ENCODE data around the gene TSC22D2. TPM values are rescaled to one million over a fixed set of nuclear protein-coding genes. Genes with fewer than 3 reads are reported as not detected.

Gene TSC22D2
- total RNA-seq, 1 experiment from 2014 or later: 26.5 TPM

- Mint-ChIP-seq H3K27ac (no peak overlapping the region), H3K36me3 (ENCODE audit: insufficient read depth in 1 of 3, low read depth in 3 of 3) (peaks cover 0 to 7% (median 0%) of the 10 kb centered on the region in 3 experiments; a peak in 2 of 7 replicates), H3K4me3 (no peak overlapping the region), H3K27me3 (ENCODE audit: low read depth) (no peaks in the 10 kb centered on the region), H3K9me3 (peaks cover 9% of the 10 kb centered on the region in 2 experiments), H3K4me1 (peaks cover 0 to 7% of the 10 kb centered on the region in 2 experiments; a peak in 1 of 4 replicates)
- no peak overlapping the region for H2AK5ac ChIP-seq (ENCODE audit: insufficient read length, low read length)
- no peak overlapping the region for H2BK5ac ChIP-seq (ENCODE audit: insufficient read length, low read length)
- H2BK12ac ChIP-seq (ENCODE audit: insufficient read length, low read depth, low read length): no peak overlapping the region
- no peaks in the 10 kb centered on the region for H3K9me3 ChIP-seq (ENCODE audit: control insufficient read depth, low read depth, low read length)
- no peaks in the 10 kb centered on the region for H3K27me3 ChIP-seq (ENCODE audit: insufficient read depth, low read length)
- TF ChIP-seq CTCF (conservative IDR thresholded peaks at IDR 0.05): no peak
- no peak for DNase-seq
- no peak overlapping the region for H3K18ac ChIP-seq (ENCODE audit: insufficient read length, low read depth, low read length)
- H3K79me1 ChIP-seq (ENCODE audit: insufficient read depth, low read depth, low read length, poor library complexity, severe bottlenecking): no peaks in the 10 kb centered on the region
- H4K91ac ChIP-seq (ENCODE audit: insufficient read length, low read depth, low read length): no peak overlapping the region
- H3K27ac ChIP-seq (ENCODE audit: insufficient read length, low read depth, low read length): no peak overlapping the region
- H3K4ac ChIP-seq (ENCODE audit: low read depth, low read length): no peak overlapping the region
- H4K20me1 ChIP-seq (ENCODE audit: control insufficient read depth, insufficient read depth, insufficient read length): no peaks in the 10 kb centered on the region
- no peak overlapping the region for H3K56ac ChIP-seq (ENCODE audit: insufficient read length, low read depth, low read length)
- no peak overlapping the region for H3T11ph ChIP-seq (ENCODE audit: low read length)
- H3K79me2 ChIP-seq (ENCODE audit: insufficient read depth, low read length): no peaks in the 10 kb centered on the region
- no peak overlapping the region for H3K4me2 ChIP-seq (ENCODE audit: insufficient read depth, insufficient read length, low read length)
- no peaks in the 10 kb centered on the region; the same call in 1 of the 2 replicates for H3K4me1 ChIP-seq (ENCODE audit: insufficient read depth, low read length)
- H2AFZ ChIP-seq (ENCODE audit: low read length): no peak overlapping the region
- H3K9ac ChIP-seq (ENCODE audit: extremely low read depth, insufficient read length, low read length): no peak overlapping the region
- no peak overlapping the region for H4K5ac ChIP-seq (ENCODE audit: insufficient read length, low read depth, low read length)
- no peaks in the 10 kb centered on the region for H3K23me2 ChIP-seq (ENCODE audit: insufficient read length, low read depth, low read length, poor library complexity, severe bottlenecking)
- H3K23ac ChIP-seq (ENCODE audit: insufficient read length, low read depth, low read length): no peak overlapping the region
- no peak overlapping the region for H2BK120ac ChIP-seq (ENCODE audit: low read depth, low read length, poor library complexity, severe bottlenecking)
- no peak overlapping the region for H2BK20ac ChIP-seq (ENCODE audit: low read depth, low read length, poor library complexity, severe bottlenecking)
- no peak overlapping the region for H3K14ac ChIP-seq (ENCODE audit: insufficient read depth, low read length)
- no peak overlapping the region for H2BK15ac ChIP-seq (ENCODE audit: low read depth, low read length)
- no peak overlapping the region for H4K8ac ChIP-seq (replicated peaks; ENCODE audit: insufficient read length, low read depth, low read length)
These were observed 72.8 kb downstream of the TSC22D2 start for GRCh38 chr3:150480877-150481276.

All from H9 (cell line).